ENCODE results near the gene SMURF1. TPM values are rescaled to one million over a fixed set of nuclear protein-coding genes. Genes with fewer than 3 reads are reported as not detected.

Gene SMURF1
- total RNA-seq, 1 experiment from 2014 or later = 30.2 TPM

DNA sequence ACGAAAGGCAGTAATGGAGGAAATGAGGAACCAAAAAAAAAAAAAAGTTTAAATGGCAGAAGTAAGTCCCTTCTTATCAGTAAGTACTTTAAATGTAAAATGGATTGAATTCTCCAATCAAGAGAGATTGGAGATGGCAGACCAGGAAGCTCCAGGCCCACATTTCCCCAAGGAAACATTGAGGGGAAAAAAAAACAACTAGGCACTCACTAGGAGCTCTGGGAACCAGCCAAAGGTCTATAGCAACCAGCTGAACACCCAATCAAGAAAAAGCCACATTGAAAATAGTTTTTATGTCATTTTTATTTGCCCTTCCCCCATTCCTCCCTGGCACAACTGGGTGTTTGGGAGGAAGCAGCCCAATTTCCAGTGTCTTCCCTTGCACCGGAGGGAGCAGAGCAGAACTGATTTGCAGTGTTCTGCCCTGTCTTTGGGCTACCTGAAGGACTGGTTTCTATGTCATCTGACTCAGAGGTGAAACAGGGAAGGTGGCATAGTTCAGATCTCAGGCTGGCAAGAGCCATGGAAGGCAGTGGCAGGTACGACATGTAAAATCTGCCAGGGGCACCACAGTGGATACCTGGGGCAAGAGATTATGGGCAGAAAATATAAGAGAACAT lies 121.9 kb downstream of the SMURF1 start:
- H3K9me2 ChIP-seq (replicated peaks; ENCODE audit: low read length) = no peaks in the 10 kb centered on the region
- no peak overlapping the region for H3K27ac ChIP-seq (ENCODE audit: low read length)
- peak; percentile 60 for ATAC-seq

DNA sequence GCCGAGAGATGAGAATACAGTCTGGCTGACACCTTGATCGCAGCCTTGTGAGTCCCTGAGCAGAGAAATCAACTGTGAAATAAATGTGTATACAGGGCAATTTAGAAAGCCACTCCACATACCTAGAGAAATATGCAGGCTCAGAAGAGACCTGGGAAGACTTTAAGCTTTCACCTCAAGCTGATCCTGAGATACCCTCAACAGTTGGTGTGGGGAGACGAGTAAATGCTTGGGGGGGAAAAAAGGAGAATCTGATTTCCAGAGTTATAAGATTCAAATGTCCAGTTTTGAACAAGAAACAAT lies 123.5 kb downstream of the SMURF1 start:
- Histone ChIP-seq H3K4me2 (ENCODE audit: low read length) (no peak overlapping the region), H3K27me3 (ENCODE audit: low read length) (no peaks in the 10 kb centered on the region), H3F3A (ENCODE audit: low read length, unreplicated experiment) (peaks cover 5% of the 10 kb centered on the region), H3K9me3 (ENCODE audit: low read length) (no peaks in the 10 kb centered on the region), H2AFZ (ENCODE audit: low read length) (no peak overlapping the region), H3K4me1 (ENCODE audit: insufficient read depth, low read length) (no peaks in the 10 kb centered on the region), H4K20me1 (ENCODE audit: low read length) (no peaks in the 10 kb centered on the region; the same call in 1 of the 2 replicates), H3K27ac (ENCODE audit: low read length) (no peak overlapping the region), H3K79me2 (ENCODE audit: low read length) (no peaks in the 10 kb centered on the region), H3K9ac (ENCODE audit: low read length) (no peak overlapping the region), H3K9me2 (replicated peaks; ENCODE audit: low read length) (no peaks in the 10 kb centered on the region), H3K36me3 (ENCODE audit: low read depth, low read length) (peaks cover 5% of the 10 kb centered on the region; the same call in 1 of the 2 replicates), H3K4me3 (ENCODE audit: low read length) (no peak overlapping the region)
- no TSS peak for BruUV-seq (replicated peaks)
- CTCF ChIA-PET = no interaction called here
- TF ChIP-seq, protein P1, sequence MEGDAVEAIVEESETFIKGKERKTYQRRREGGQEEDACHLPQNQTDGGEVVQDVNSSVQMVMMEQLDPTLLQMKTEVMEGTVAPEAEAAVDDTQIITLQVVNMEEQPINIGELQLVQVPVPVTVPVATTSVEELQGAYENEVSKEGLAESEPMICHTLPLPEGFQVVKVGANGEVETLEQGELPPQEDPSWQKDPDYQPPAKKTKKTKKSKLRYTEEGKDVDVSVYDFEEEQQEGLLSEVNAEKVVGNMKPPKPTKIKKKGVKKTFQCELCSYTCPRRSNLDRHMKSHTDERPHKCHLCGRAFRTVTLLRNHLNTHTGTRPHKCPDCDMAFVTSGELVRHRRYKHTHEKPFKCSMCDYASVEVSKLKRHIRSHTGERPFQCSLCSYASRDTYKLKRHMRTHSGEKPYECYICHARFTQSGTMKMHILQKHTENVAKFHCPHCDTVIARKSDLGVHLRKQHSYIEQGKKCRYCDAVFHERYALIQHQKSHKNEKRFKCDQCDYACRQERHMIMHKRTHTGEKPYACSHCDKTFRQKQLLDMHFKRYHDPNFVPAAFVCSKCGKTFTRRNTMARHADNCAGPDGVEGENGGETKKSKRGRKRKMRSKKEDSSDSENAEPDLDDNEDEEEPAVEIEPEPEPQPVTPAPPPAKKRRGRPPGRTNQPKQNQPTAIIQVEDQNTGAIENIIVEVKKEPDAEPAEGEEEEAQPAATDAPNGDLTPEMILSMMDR (conservative IDR thresholded peaks at IDR 0.05; ENCODE audit: low read depth, low read length) = no peak
- TF ChIP-seq EZH2 (IDR thresholded peaks at IDR 0.05; ENCODE audit: low read length, unreplicated experiment) (no peak), EZH2phosphoT487 (IDR thresholded peaks at IDR 0.05; ENCODE audit: borderline replicate concordance, low read length) (no peak)
- intact Hi-C loops (cut with micrococcal nuclease) = no loop called here
- POLR2A ChIA-PET (ENCODE audit: unreplicated experiment) = no interaction called here
- DNase-seq (no peak), ATAC-seq (no peak)

More for the DNA sequence above, 121.9 kb downstream of the SMURF1 start:
- H3K79me2 ChIP-seq (ENCODE audit: low read length) = no peaks in the 10 kb centered on the region
- H3K9ac ChIP-seq (ENCODE audit: low read length) = no peak overlapping the region
- no peaks in the 10 kb centered on the region for H3K4me1 ChIP-seq (ENCODE audit: insufficient read depth, low read length)
- H3K9me3 ChIP-seq (ENCODE audit: low read length) = no peaks in the 10 kb centered on the region
- H3K27me3 ChIP-seq (ENCODE audit: low read length) = no peaks in the 10 kb centered on the region
- no peak overlapping the region for H3K4me2 ChIP-seq (ENCODE audit: low read length)
- TF ChIP-seq, protein P1 (conservative IDR thresholded peaks at IDR 0.05; ENCODE audit: low read depth, low read length) = no peak
- TF ChIP-seq EZH2phosphoT487 (IDR thresholded peaks at IDR 0.05; ENCODE audit: borderline replicate concordance, low read length) (no peak), EZH2 (IDR thresholded peaks at IDR 0.05; ENCODE audit: low read length, unreplicated experiment) (no peak)
- peaks cover 5% of the 10 kb centered on the region for H3F3A ChIP-seq (ENCODE audit: low read length, unreplicated experiment)
- no TSS peak for BruUV-seq (replicated peaks)
- intact Hi-C loops (cut with micrococcal nuclease) = no loop called here
- ChIA-PET POLR2A (ENCODE audit: unreplicated experiment) (no interaction called here), CTCF (no interaction called here)
- no peak overlapping the region for H2AFZ ChIP-seq (ENCODE audit: low read length)
- H3K4me3 ChIP-seq (ENCODE audit: low read length) = no peak overlapping the region
- DNase-seq = peak; percentile 25
- peaks cover 5% of the 10 kb centered on the region; the same call in 1 of the 2 replicates for H3K36me3 ChIP-seq (ENCODE audit: low read depth, low read length)
- H4K20me1 ChIP-seq (ENCODE audit: low read length) = no peaks in the 10 kb centered on the region; the same call in 1 of the 2 replicates

DNA sequence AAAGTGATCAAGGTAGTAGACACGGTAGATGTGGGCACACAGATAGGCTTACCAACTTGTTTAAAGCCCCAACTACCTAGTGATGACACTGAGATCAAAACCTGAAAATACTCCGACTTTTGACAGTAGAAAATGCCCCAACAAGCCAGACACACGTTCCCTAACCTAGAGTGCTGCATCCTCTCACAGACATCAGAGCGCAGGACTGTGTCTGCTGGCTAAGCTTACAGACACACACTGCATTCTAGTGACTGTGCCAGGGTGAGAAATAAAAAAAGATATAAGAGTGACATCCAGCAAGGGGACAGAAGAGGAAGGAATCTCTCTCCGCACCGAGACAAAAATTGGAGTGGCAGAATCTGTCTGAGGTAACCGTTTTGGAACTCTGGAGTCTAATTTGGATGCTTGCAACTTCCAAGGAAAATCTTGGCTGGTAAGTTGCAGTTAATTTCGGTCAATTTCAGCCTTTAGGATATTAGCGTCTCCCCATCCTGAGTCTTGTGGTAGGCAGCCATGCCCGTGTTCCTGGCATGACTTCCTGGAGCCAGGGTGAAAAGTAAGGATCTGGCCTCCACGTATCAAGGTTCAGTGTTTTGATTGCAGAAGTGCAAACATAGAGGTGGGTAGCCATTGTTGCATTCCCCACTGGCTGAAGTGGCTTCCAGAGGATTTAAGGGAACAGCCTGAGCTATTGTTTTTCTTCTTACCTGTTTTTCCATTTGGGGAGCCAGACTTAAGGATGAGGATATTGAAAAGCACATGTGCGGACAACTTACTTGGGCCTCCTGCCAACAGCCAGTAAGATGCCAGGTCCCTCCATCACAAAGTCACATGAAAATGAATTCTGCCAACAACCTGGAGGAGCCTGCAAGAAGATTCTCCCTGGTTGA lies 124.1 kb downstream of the SMURF1 start:
- CTCF ChIA-PET = no interaction called here
- BruUV-seq (replicated peaks) = no TSS peak
- no peak for ATAC-seq

More for the DNA sequence above, 124.1 kb downstream of the SMURF1 start:
- Histone ChIP-seq H3K27ac (ENCODE audit: low read length) (no peak overlapping the region), H3K27me3 (ENCODE audit: low read length) (no peaks in the 10 kb centered on the region), H3K4me1 (ENCODE audit: insufficient read depth, low read length) (no peaks in the 10 kb centered on the region), H3K9ac (ENCODE audit: low read length) (no peak overlapping the region), H3K4me2 (ENCODE audit: low read length) (no peak overlapping the region), H3F3A (ENCODE audit: low read length, unreplicated experiment) (peaks cover 5% of the 10 kb centered on the region), H3K79me2 (ENCODE audit: low read length) (no peaks in the 10 kb centered on the region), H3K4me3 (ENCODE audit: low read length) (no peak overlapping the region), H3K9me3 (ENCODE audit: low read length) (no peaks in the 10 kb centered on the region), H3K9me2 (replicated peaks; ENCODE audit: low read length) (no peaks in the 10 kb centered on the region), H2AFZ (ENCODE audit: low read length) (no peak overlapping the region), H3K36me3 (ENCODE audit: low read depth, low read length) (peaks cover 5% of the 10 kb centered on the region; the same call in 1 of the 2 replicates), H4K20me1 (ENCODE audit: low read length) (no peaks in the 10 kb centered on the region; the same call in 1 of the 2 replicates)
- intact Hi-C loops (cut with micrococcal nuclease) = no loop called here
- TF ChIP-seq, protein P1 (conservative IDR thresholded peaks at IDR 0.05; ENCODE audit: low read depth, low read length) = no peak
- no peak for TF ChIP-seq EZH2 (IDR thresholded peaks at IDR 0.05; ENCODE audit: low read length, unreplicated experiment)
- no peak for TF ChIP-seq EZH2phosphoT487 (IDR thresholded peaks at IDR 0.05; ENCODE audit: borderline replicate concordance, low read length)
- no peak for DNase-seq
- POLR2A ChIA-PET (ENCODE audit: unreplicated experiment) = no interaction called here

All from PC-3 (cell line).